Osteoblast (primary cell): Measurements from ENCODE around the gene TM9SF3. TPM values are rescaled to one million over a fixed set of nuclear protein-coding genes. Genes with fewer than 3 reads are reported as not detected.

Experiments used
- DNase-seq: peaks from one replicate; pipeline ENCODE4 v3.0.0; 2011; ENCODE audit warnings: low spot score, mixed read lengths; ENCODE audit not compliant: insufficient read length; ENCODE audit errors: missing footprints
- H2AFZ ChIP-seq: 2 replicates; pipeline ENCODE4 v1.6.0; 2011; ENCODE audit warnings: mild to moderate bottlenecking, low read length
- H3K27ac ChIP-seq: 2 replicates; pipeline ENCODE4 v1.5.1; 2011; ENCODE audit warnings: mild to moderate bottlenecking, low read depth, low read length, moderate library complexity
- H3K27me3 ChIP-seq: 2 replicates; pipeline ENCODE4 v1.6.0; 2012; ENCODE audit warnings: mild to moderate bottlenecking, control low read depth, inconsistent platforms, low read length, moderate library complexity; ENCODE audit not compliant: insufficient read depth
- H3K36me3 ChIP-seq: 2 replicates; pipeline ENCODE4 v1.5.1; 2011; ENCODE audit warnings: mild to moderate bottlenecking, low read length, control low read depth, moderate library complexity; ENCODE audit not compliant: insufficient read depth
- H3K4me1 ChIP-seq: 2 replicates; pipeline ENCODE4 v1.5.1; 2011; ENCODE audit warnings: mild to moderate bottlenecking, low read length, control low read depth, moderate library complexity; ENCODE audit not compliant: insufficient read depth
- H3K4me2 ChIP-seq: 2 replicates; pipeline ENCODE4 v1.6.0; 2011; ENCODE audit warnings: mild to moderate bottlenecking, low read length; ENCODE audit not compliant: insufficient read depth
- H3K4me3 ChIP-seq: fragments of 200-600 bp; sonication (generic); 3 replicates; pipeline ENCODE4 v1.5.1; 2012; ENCODE audit warnings: mild to moderate bottlenecking, low read length, inconsistent platforms; ENCODE audit not compliant: insufficient read depth
- H3K79me2 ChIP-seq: 2 replicates; pipeline ENCODE4 v1.6.0; 2012; ENCODE audit warnings: mild to moderate bottlenecking, low read length, control low read depth, inconsistent platforms; ENCODE audit not compliant: insufficient read depth
- H3K9me3 ChIP-seq: 2 replicates; pipeline ENCODE4 v1.5.1; 2011; ENCODE audit warnings: low read depth, low read length, control low read depth
- H4K20me1 ChIP-seq: 2 replicates; pipeline ENCODE4 v1.6.0; 2012; ENCODE audit warnings: mild to moderate bottlenecking, low read length, control low read depth; ENCODE audit not compliant: insufficient read depth
- total RNA-seq: library from RNA; depleted of rRNA; stranded (reverse); fragments of >200 nt; gene quantifications from 2 replicates; pipeline ENCODE4 v1.2.3, GENCODE V29; 2012
- TF ChIP-seq, protein P1 (sequence below): IDR thresholded peaks from 2 replicates; pipeline ENCODE4 v1.5.1; 2011; ENCODE audit warnings: mild to moderate bottlenecking, low read depth, low read length, moderate library complexity; ENCODE audit errors: extremely low read depth

TM9SF3 gene
- total RNA-seq, 1 donor: 124 TPM

DNA sequence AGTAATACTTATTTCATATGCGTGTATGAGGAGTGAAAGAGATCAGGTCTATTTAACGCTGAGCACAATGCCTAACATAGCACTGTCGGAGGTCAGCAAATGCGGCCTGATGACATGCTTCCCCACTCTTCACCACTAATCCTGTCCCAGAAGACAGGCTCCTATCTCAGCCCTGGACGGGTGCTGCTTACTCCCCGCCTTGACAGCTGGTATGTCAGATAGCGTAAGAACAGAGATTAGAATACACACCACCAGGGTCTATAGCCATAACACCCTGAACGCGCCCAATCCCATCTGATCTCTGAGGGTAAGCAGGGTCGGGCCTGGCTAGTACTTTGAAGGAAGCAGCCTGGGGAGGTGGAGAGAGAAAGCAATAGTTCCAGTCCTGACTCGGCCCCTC lies 32.3 kb upstream of the TM9SF3 start:
- DNase-seq: no peak
- H4K20me1 ChIP-seq: no peaks in the 10 kb centered on the region
- H3K4me1 ChIP-seq: peaks cover 10% of the 10 kb centered on the region
- TF ChIP-seq, protein P1, sequence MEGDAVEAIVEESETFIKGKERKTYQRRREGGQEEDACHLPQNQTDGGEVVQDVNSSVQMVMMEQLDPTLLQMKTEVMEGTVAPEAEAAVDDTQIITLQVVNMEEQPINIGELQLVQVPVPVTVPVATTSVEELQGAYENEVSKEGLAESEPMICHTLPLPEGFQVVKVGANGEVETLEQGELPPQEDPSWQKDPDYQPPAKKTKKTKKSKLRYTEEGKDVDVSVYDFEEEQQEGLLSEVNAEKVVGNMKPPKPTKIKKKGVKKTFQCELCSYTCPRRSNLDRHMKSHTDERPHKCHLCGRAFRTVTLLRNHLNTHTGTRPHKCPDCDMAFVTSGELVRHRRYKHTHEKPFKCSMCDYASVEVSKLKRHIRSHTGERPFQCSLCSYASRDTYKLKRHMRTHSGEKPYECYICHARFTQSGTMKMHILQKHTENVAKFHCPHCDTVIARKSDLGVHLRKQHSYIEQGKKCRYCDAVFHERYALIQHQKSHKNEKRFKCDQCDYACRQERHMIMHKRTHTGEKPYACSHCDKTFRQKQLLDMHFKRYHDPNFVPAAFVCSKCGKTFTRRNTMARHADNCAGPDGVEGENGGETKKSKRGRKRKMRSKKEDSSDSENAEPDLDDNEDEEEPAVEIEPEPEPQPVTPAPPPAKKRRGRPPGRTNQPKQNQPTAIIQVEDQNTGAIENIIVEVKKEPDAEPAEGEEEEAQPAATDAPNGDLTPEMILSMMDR: no peak
- H3K9me3 ChIP-seq: no peaks in the 10 kb centered on the region
- no peak overlapping the region for H3K4me2 ChIP-seq
- peaks cover 8% of the 10 kb centered on the region for H3K27me3 ChIP-seq
- no peaks in the 10 kb centered on the region for H3K79me2 ChIP-seq
- H2AFZ ChIP-seq: no peak overlapping the region
- no peak overlapping the region for H3K4me3 ChIP-seq
- H3K27ac ChIP-seq: no peak overlapping the region
- no peaks in the 10 kb centered on the region for H3K36me3 ChIP-seq

DNA sequence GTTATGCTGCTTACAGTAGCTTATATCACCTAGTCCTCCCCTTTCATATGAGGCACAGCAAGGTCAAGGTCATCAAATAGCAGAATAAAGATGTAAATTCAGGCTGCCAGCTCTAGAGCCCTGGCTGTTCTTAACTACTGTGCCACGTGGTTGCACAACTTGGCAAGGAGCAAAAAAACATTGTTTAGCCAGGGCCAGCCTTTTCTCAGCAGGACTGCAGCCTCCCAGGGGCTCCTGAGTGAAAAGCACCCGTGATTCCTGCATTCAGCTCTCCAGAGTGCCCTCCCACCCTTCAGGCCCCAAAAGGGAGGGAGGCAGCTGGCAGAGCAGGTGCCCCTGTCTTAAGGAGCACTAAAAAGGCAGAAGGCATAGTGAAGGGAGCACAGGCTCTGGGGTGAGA lies 31.8 kb upstream of the TM9SF3 start:
- no peak overlapping the region for H2AFZ ChIP-seq

DNA sequence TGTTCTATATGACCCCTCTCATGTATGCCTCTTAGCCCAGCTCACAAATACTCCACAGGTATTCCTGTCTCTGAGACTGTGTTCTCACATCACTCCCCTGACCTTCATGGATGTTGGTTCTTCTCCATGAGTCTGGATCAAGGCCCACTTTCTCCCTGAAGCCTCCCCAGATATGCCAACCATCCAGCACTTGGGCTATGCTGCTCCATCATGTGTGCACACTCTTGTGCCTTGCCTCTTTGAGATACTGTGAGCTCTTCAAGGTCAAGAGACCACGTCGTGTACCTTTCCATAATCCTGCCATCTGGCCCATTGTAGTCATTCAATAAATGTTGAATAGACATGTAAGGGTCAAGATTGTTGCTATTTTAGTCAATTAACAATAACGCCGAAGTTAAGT lies 30.1 kb upstream of the TM9SF3 start:
- TF ChIP-seq, protein P1: no peak
- no peak for DNase-seq
- no peaks in the 10 kb centered on the region for H3K79me2 ChIP-seq
- H3K27ac ChIP-seq: no peak overlapping the region
- H3K4me2 ChIP-seq: no peak overlapping the region
- H2AFZ ChIP-seq: no peak overlapping the region
- no peaks in the 10 kb centered on the region for H4K20me1 ChIP-seq
- H3K27me3 ChIP-seq: peaks cover 8% of the 10 kb centered on the region
- H3K9me3 ChIP-seq: no peaks in the 10 kb centered on the region
- peaks cover 11% of the 10 kb centered on the region for H3K4me1 ChIP-seq
- H3K36me3 ChIP-seq: no peaks in the 10 kb centered on the region
- H3K4me3 ChIP-seq: no peak overlapping the region

More for the DNA sequence above, 31.8 kb upstream of the TM9SF3 start:
- no peak for DNase-seq
- H3K4me2 ChIP-seq: no peak overlapping the region
- peaks cover 8% of the 10 kb centered on the region for H3K27me3 ChIP-seq
- no peaks in the 10 kb centered on the region for H3K9me3 ChIP-seq
- no peak overlapping the region for H3K27ac ChIP-seq
- TF ChIP-seq, protein P1: no peak
- peaks cover 11% of the 10 kb centered on the region for H3K4me1 ChIP-seq
- no peaks in the 10 kb centered on the region for H4K20me1 ChIP-seq
- no peak overlapping the region for H3K4me3 ChIP-seq
- H3K79me2 ChIP-seq: no peaks in the 10 kb centered on the region
- H3K36me3 ChIP-seq: no peaks in the 10 kb centered on the region

DNA sequence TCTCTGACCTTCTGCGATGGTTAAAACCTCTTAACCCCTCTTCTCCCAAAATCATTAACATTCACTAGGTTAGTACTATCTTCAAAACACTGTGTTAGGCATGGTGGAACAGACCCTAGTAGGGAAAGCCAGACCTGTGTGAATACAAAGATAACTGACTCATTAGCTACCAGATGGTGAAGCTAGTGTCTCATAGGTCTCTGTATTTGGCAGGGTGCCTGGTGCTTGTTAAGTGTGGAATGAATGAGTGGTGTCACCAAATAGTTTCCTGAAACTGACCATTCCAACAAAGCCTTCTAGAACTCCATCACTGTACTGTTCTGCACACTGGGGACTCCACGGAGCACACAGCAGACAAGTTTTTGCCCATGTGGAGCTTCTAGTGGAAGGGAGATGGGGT lies 27.7 kb upstream of the TM9SF3 start:
- no peak overlapping the region for H2AFZ ChIP-seq
- no peaks in the 10 kb centered on the region for H4K20me1 ChIP-seq
- TF ChIP-seq, protein P1: no peak
- no peaks in the 10 kb centered on the region for H3K9me3 ChIP-seq
- H3K4me3 ChIP-seq: no peak overlapping the region
- H3K36me3 ChIP-seq: no peaks in the 10 kb centered on the region
- DNase-seq: no peak
- no peaks in the 10 kb centered on the region for H3K79me2 ChIP-seq
- peaks cover 11% of the 10 kb centered on the region for H3K4me1 ChIP-seq
- H3K27me3 ChIP-seq: peaks cover 9% of the 10 kb centered on the region
- H3K4me2 ChIP-seq: peak overlapping the region; percentile 0
- H3K27ac ChIP-seq: no peak overlapping the region
